Testis (tissue), 3 donors: ENCODE data around the gene SPDEF. TPM values are rescaled to one million over a fixed set of nuclear protein-coding genes. Genes with fewer than 3 reads are reported as not detected.

Source experiments
- DNase-seq: peaks from one replicate; pipeline ENCODE4 v3.0.0-alpha.2; 2019
- H3K27ac ChIP-seq, 2 donors: fragments of 200-600 bp; sonication (generic); one replicate each; pipeline ENCODE4 v1.5.1; 2019
- H3K27me3 ChIP-seq: fragments of 200-600 bp; sonication (generic); one replicate; pipeline ENCODE4 v1.5.1; 2019
- H3K36me3 ChIP-seq: fragments of 200-600 bp; sonication (generic); one replicate; pipeline ENCODE4 v1.5.1; 2017; ENCODE audit warnings: low read depth; ENCODE audit errors: missing control alignments
- H3K4me1 ChIP-seq: fragments of 200-600 bp; sonication (generic); one replicate; pipeline ENCODE4 v1.5.1; 2019
- H3K4me3 ChIP-seq, 2 donors: fragments of 200-600 bp; sonication (generic); one replicate each; pipeline ENCODE4 v1.5.1; 2017 to 2019
- H3K9me3 ChIP-seq: fragments of 200-600 bp; sonication (generic); one replicate; pipeline ENCODE4 v1.5.1; 2017
- POLR2A ChIP-seq: fragments of 450-650 bp; IDR thresholded peaks from one replicate; pipeline ENCODE4 v1.6.1; 2017; ENCODE audit warnings: antibody characterized with exemption, mild to moderate bottlenecking, moderate library complexity
- WGBS, 2 donors: methylation state at CpG; one replicate each; pipeline ENCODE4 v1.1.5; 2018; 5-methylcytosine and 5-hydroxymethylcytosine counted together
- intact Hi-C: fragments of 100-400 bp; cut with DNase I; formaldehyde crosslinking; loops from one replicate; pipeline ENCODE4 v1.15.1; 2023; ENCODE audit warnings: low total_unique reads
- polyA plus RNA-seq: library from polyadenylated mRNA; stranded (reverse); fragments of 350-450 nt; fragmentation: Illumina TruSeq; extraction: RNeasy Lipid Tissue Mini Kit (QIAGEN cat#74804); gene quantifications from one replicate; pipeline ENCODE4 v1.2.3, GENCODE V29; 2014; ENCODE audit warnings: low read depth, low replicate concordance; ENCODE audit not compliant: insufficient read depth
- total RNA-seq, 2 donors: library from RNA; depleted of rRNA; stranded (reverse); fragments of >200 nt; gene quantifications; one replicate each; pipeline ENCODE4 v1.2.3, GENCODE V29; 2016
- TF ChIP-seq, protein P1 (sequence below), 3 experiments: fragments of 450-650 bp in 2 of 3; fragments of 200-600 bp in 1 of 3; sonication (generic) in 1 of 3; IDR thresholded peaks; one replicate each; pipeline ENCODE4 v1.5.1; 2016 to 2019; ENCODE audit warnings: antibody characterized with exemption in 3 of 3, mild to moderate bottlenecking in 2 of 3, moderate library complexity in 1 of 3

Gene SPDEF
- total and polyA plus RNA-seq, 3 donors from 2014 or later: 0.33 to 0.62 (median 0.47) TPM

GRCh38 chr6:34493344-34493743, 62.8 kb downstream of the SPDEF start:
- Histone ChIP-seq H3K9me3 (no peaks in the 10 kb centered on the region), H3K27me3 (no peaks in the 10 kb centered on the region), H3K36me3 (no peaks in the 10 kb centered on the region), H3K4me1 (no peaks in the 10 kb centered on the region), H3K4me3 (no peak overlapping the region), H3K27ac (no peak overlapping the region)
- no peak for DNase-seq
- TF ChIP-seq, protein P1, sequence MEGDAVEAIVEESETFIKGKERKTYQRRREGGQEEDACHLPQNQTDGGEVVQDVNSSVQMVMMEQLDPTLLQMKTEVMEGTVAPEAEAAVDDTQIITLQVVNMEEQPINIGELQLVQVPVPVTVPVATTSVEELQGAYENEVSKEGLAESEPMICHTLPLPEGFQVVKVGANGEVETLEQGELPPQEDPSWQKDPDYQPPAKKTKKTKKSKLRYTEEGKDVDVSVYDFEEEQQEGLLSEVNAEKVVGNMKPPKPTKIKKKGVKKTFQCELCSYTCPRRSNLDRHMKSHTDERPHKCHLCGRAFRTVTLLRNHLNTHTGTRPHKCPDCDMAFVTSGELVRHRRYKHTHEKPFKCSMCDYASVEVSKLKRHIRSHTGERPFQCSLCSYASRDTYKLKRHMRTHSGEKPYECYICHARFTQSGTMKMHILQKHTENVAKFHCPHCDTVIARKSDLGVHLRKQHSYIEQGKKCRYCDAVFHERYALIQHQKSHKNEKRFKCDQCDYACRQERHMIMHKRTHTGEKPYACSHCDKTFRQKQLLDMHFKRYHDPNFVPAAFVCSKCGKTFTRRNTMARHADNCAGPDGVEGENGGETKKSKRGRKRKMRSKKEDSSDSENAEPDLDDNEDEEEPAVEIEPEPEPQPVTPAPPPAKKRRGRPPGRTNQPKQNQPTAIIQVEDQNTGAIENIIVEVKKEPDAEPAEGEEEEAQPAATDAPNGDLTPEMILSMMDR (IDR thresholded peaks at IDR 0.05): no peak
- TF ChIP-seq POLR2A: no peak
- intact Hi-C loops: no loop called here
- 80 to 93% methylated on average over 4 of the region's 4 CpGs for WGBS, 2 donors

- Histone ChIP-seq H3K27ac (peak overlapping the region in 1 of 2 donors; percentile 11), H3K9me3 (no peaks in the 10 kb centered on the region), H3K27me3 (no peaks in the 10 kb centered on the region), H3K36me3 (no peaks in the 10 kb centered on the region), H3K4me3 (no peak overlapping the region), H3K4me1 (no peaks in the 10 kb centered on the region)
- no peak for TF ChIP-seq POLR2A
- TF ChIP-seq, protein P1 (IDR thresholded peaks at IDR 0.05): no peak
- intact Hi-C loops: no loop called here
- 32 to 33% methylated on average over 10 of the region's 10 CpGs for WGBS, 2 donors
- DNase-seq: no peak
These were observed 65.1 kb downstream of the SPDEF start for GRCh38 chr6:34491091-34491430.

- DNase-seq: no peak
- intact Hi-C loops: no loop called here
- WGBS, 2 donors: 49 to 60% methylated on average over 16 to 20 of the region's 20 CpGs
- Histone ChIP-seq H3K4me1 (no peaks in the 10 kb centered on the region), H3K9me3 (no peaks in the 10 kb centered on the region), H3K27ac (peak overlapping the region in 1 of 2 donors; percentile 11), H3K4me3 (no peak overlapping the region), H3K27me3 (no peaks in the 10 kb centered on the region), H3K36me3 (no peaks in the 10 kb centered on the region)
- TF ChIP-seq, protein P1 (IDR thresholded peaks at IDR 0.05): no peak
- TF ChIP-seq POLR2A: no peak
These were observed 65.6 kb downstream of the SPDEF start for GRCh38 chr6:34490390-34491090.

GRCh38 chr6:34489207-34489805, 66.8 kb downstream of the SPDEF start:
- WGBS, 2 donors: 89 to 94% methylated on average over 9 of the region's 9 CpGs
- Histone ChIP-seq H3K4me1 (no peaks in the 10 kb centered on the region), H3K27ac (no peak overlapping the region), H3K4me3 (no peak overlapping the region), H3K27me3 (no peaks in the 10 kb centered on the region), H3K9me3 (no peaks in the 10 kb centered on the region), H3K36me3 (no peaks in the 10 kb centered on the region)
- TF ChIP-seq POLR2A: no peak
- TF ChIP-seq, protein P1 (IDR thresholded peaks at IDR 0.05): no peak
- no peak for DNase-seq
- intact Hi-C loops: no loop called here

Other genes with a start within 250 kb of the SPDEF start
- 10 to 100 TPM; 24.0 to 28.3 TPM for gene NUDT3, start 163.7 kb downstream of the SPDEF start, total RNA-seq
- gene NUDT3, start 163.7 kb downstream of the SPDEF start, polyA plus RNA-seq: 18.7 TPM
- gene RPS10, start 130.3 kb downstream of the SPDEF start, total RNA-seq: 1,000 to 10,000 TPM in 1 of 2 donors, 100 to 1,000 TPM in 1; 926 to 1,691 TPM
- 1,309 TPM for gene RPS10, start 130.3 kb downstream of the SPDEF start, polyA plus RNA-seq
- gene PACSIN1, start 90.3 kb downstream of the SPDEF start, total RNA-seq: 1 to 10 TPM; 2.5 to 3.1 TPM
- gene PACSIN1, start 90.3 kb downstream of the SPDEF start, polyA plus RNA-seq: 2.1 TPM
- gene ILRUN, start 140.4 kb upstream of the SPDEF start, total RNA-seq: 10 to 100 TPM; 82.4 to 91.2 TPM
- 101 TPM for gene ILRUN, start 140.4 kb upstream of the SPDEF start, polyA plus RNA-seq
- 100 to 1,000 TPM; 130 to 131 TPM for gene SNRPC, start 201.2 kb upstream of the SPDEF start, total RNA-seq
- gene SNRPC, start 201.2 kb upstream of the SPDEF start, polyA plus RNA-seq: 300 TPM
- 10 to 100 TPM; 37.0 to 44.1 TPM for gene BLTP3A, start 235.8 kb upstream of the SPDEF start, total RNA-seq
- 34.6 TPM for gene BLTP3A, start 235.8 kb upstream of the SPDEF start, polyA plus RNA-seq